Panc1 (cell line): ENCODE data around the gene CGREF1. TPM values are rescaled to one million over a fixed set of nuclear protein-coding genes. Genes with fewer than 3 reads are reported as not detected.

Experiments
- ATAC-seq: fragments of 200-7000 bp; cut with Tn5 transposase; 2 replicates; pipeline ENCODE4 v1.9.1; 2020; ENCODE audit warnings: mild to moderate bottlenecking, moderate library complexity
- BruUV-seq: library from RNA; stranded (reverse); fragments of 400-500 nt; replicated peaks from 2 replicates; lab custom pipeline; 2021; lab: Mats Ljungman, UMichigan
- CTCF ChIA-PET: fragments of 300-600 bp; sonication (Branson Sonifier 250); formaldehyde crosslinking; loops from one replicate; lab custom pipeline; 2022; ENCODE audit warnings: antibody characterized with exemption; lab: Charles Lee
- POLR2A ChIA-PET: fragments of 300-600 bp; sonication (Branson Sonifier 250); formaldehyde crosslinking; loops from one replicate; lab custom pipeline; 2022; ENCODE audit warnings: antibody characterized with exemption; lab: Charles Lee
- DNase-seq: peaks from one replicate; pipeline ENCODE4 v3.0.0-alpha.2; 2010; ENCODE audit warnings: low read depth, low spot score
- H3K27ac ChIP-seq: 2 replicates; pipeline ENCODE4 v1.5.1; 2011; ENCODE audit warnings: mild to moderate bottlenecking, low read length, inconsistent platforms
- H3K27me3 ChIP-seq: fragments of 200-500 bp; sonication (Bioruptor generic); 2 replicates; pipeline ENCODE4 v1.6.0; 2014; ENCODE audit warnings: low read length, inconsistent platforms; ENCODE audit not compliant: control insufficient read depth, insufficient read depth
- H3K36me3 ChIP-seq: fragments of 200-500 bp; sonication (Bioruptor generic); 2 replicates; pipeline ENCODE4 v1.5.1; 2014; ENCODE audit warnings: inconsistent platforms, mild to moderate bottlenecking, low read length, moderate library complexity; ENCODE audit not compliant: control insufficient read depth, insufficient read depth
- H3K4me1 ChIP-seq: 2 replicates; pipeline ENCODE4 v1.5.1; 2011; ENCODE audit warnings: inconsistent platforms, mild to moderate bottlenecking, low read length, moderate library complexity; ENCODE audit not compliant: control insufficient read depth, insufficient read depth
- H3K4me3 ChIP-seq, 2 experiments: 2 replicates each; pipeline ENCODE4 v1.5.1; 2011 to 2012; ENCODE audit warnings: low read depth in 2 of 2, low read length in 2 of 2, mild to moderate bottlenecking in 2 of 2, inconsistent platforms in 1 of 2, moderate library complexity in 1 of 2
- H3K9me3 ChIP-seq: fragments of 200-500 bp; sonication (Bioruptor generic); 2 replicates; pipeline ENCODE4 v1.5.1; 2014; ENCODE audit warnings: low read depth, mild to moderate bottlenecking, inconsistent platforms, low read length, moderate library complexity; ENCODE audit not compliant: control insufficient read depth, insufficient read depth
- POLR2AphosphoS5 ChIP-seq: IDR thresholded peaks from 2 replicates; pipeline ENCODE4 v1.6.1; 2012; ENCODE audit warnings: mild to moderate bottlenecking, low read depth, low read length, moderate library complexity
- SIN3A ChIP-seq: IDR thresholded peaks from 2 replicates; pipeline ENCODE4 v1.6.1; 2012; ENCODE audit warnings: low read depth, mild to moderate bottlenecking, low read length, moderate library complexity, borderline replicate concordance; ENCODE audit not compliant: insufficient read depth
- TCF7L2 ChIP-seq: IDR thresholded peaks from 2 replicates; pipeline ENCODE4 v1.6.1; 2011; ENCODE audit warnings: mild to moderate bottlenecking, low read depth, low read length, inconsistent platforms
- in situ Hi-C: cut with HindIII; loops from 2 replicates; pipeline ENCODE4 v1.10.0; 2016; ENCODE audit warnings: low sequenced_read_pairs, low pct_unique_long_range_greater_than_20kb
- intact Hi-C: fragments of 100-400 bp; cut with micrococcal nuclease; formaldehyde crosslinking; loops from one replicate; pipeline ENCODE4 v1.10.0; 2022; ENCODE audit not compliant: unreplicated experiment
- total RNA-seq: library from RNA; stranded (reverse); gene quantifications from one replicate; pipeline ENCODE4 v1.2.1, GENCODE V29; 2021; ENCODE audit not compliant: unreplicated experiment
- TF ChIP-seq, protein P1 (sequence below), 2 experiments: IDR thresholded peaks; 2 replicates each; pipeline ENCODE4 v1.6.1; 2011 to 2012; ENCODE audit warnings: low read depth in 2 of 2, control low read depth in 1 of 2, low read length in 1 of 2, mild to moderate bottlenecking in 1 of 2, moderate library complexity in 1 of 2; ENCODE audit not compliant: insufficient read depth in 1 of 2
- TF ChIP-seq, protein P2 (sequence below): fragments of 450-650 bp; IDR thresholded peaks from 2 replicates; pipeline ENCODE4 v1.5.1; 2017; ENCODE audit warnings: mild to moderate bottlenecking

Gene CGREF1
- total RNA-seq, 1 experiment from 2014 or later: 10.1 TPM

DNA sequence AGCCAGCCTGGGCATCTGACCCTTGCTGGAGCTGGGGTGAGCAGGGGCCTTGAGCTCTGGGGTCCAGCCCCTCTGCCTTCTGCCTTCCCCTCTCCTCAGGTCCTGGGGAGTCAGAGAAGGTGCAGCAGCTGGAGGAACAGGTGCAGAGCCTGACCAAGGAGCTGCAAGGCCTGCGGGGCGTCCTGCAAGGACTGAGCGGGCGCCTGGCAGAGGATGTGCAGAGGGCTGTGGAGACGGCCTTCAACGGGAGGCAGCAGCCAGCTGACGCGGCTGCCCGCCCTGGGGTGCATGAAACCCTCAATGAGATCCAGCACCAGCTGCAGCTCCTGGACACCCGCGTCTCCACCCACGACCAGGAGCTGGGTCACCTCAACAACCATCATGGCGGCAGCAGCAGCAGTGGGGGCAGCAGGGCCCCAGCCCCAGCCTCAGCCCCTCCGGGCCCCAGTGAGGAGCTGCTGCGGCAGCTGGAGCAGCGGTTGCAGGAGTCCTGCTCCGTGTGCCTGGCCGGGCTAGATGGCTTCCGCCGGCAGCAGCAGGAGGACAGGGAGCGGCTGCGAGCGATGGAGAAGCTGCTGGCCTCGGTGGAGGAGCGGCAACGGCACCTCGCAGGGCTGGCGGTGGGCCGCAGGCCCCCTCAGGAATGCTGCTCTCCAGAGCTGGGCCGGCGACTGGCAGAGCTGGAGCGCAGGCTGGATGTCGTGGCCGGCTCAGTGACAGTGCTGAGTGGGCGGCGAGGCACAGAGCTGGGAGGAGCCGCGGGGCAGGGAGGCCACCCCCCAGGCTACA lies 36.8 kb downstream of the CGREF1 start:
- H3K4me1 ChIP-seq: peaks cover 7% of the 10 kb centered on the region
- in situ Hi-C loops: no loop called here
- ATAC-seq (no peak), DNase-seq (no peak)
- intact Hi-C loops: loop anchor here (10.0 kb wide), 1 partner anchor 117 kb away; no protein-coding TSS in a partner anchor
- POLR2A ChIA-PET: no interaction called here
- peak overlapping the region; percentile 77; the same call in 1 of the 2 replicates for H3K27ac ChIP-seq
- no peaks in the 10 kb centered on the region for H3K27me3 ChIP-seq
- H3K9me3 ChIP-seq: no peaks in the 10 kb centered on the region
- TF ChIP-seq, protein P1, sequence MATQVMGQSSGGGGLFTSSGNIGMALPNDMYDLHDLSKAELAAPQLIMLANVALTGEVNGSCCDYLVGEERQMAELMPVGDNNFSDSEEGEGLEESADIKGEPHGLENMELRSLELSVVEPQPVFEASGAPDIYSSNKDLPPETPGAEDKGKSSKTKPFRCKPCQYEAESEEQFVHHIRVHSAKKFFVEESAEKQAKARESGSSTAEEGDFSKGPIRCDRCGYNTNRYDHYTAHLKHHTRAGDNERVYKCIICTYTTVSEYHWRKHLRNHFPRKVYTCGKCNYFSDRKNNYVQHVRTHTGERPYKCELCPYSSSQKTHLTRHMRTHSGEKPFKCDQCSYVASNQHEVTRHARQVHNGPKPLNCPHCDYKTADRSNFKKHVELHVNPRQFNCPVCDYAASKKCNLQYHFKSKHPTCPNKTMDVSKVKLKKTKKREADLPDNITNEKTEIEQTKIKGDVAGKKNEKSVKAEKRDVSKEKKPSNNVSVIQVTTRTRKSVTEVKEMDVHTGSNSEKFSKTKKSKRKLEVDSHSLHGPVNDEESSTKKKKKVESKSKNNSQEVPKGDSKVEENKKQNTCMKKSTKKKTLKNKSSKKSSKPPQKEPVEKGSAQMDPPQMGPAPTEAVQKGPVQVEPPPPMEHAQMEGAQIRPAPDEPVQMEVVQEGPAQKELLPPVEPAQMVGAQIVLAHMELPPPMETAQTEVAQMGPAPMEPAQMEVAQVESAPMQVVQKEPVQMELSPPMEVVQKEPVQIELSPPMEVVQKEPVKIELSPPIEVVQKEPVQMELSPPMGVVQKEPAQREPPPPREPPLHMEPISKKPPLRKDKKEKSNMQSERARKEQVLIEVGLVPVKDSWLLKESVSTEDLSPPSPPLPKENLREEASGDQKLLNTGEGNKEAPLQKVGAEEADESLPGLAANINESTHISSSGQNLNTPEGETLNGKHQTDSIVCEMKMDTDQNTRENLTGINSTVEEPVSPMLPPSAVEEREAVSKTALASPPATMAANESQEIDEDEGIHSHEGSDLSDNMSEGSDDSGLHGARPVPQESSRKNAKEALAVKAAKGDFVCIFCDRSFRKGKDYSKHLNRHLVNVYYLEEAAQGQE (IDR thresholded peaks at IDR 0.05; ENCODE audit: insufficient read depth in 1 of 2, low read depth in 2 of 2, low read length in 1 of 2): no peak
- TF ChIP-seq, protein P2, sequence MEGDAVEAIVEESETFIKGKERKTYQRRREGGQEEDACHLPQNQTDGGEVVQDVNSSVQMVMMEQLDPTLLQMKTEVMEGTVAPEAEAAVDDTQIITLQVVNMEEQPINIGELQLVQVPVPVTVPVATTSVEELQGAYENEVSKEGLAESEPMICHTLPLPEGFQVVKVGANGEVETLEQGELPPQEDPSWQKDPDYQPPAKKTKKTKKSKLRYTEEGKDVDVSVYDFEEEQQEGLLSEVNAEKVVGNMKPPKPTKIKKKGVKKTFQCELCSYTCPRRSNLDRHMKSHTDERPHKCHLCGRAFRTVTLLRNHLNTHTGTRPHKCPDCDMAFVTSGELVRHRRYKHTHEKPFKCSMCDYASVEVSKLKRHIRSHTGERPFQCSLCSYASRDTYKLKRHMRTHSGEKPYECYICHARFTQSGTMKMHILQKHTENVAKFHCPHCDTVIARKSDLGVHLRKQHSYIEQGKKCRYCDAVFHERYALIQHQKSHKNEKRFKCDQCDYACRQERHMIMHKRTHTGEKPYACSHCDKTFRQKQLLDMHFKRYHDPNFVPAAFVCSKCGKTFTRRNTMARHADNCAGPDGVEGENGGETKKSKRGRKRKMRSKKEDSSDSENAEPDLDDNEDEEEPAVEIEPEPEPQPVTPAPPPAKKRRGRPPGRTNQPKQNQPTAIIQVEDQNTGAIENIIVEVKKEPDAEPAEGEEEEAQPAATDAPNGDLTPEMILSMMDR: no peak
- TF ChIP-seq POLR2AphosphoS5: no peak
- no peak for TF ChIP-seq SIN3A
- TF ChIP-seq TCF7L2: no peak
- H3K4me3 ChIP-seq: no peak overlapping the region
- no TSS peak for BruUV-seq
- no peaks in the 10 kb centered on the region for H3K36me3 ChIP-seq
- CTCF ChIA-PET: interaction anchor here (0.6 kb wide), 2 partner anchors 12 to 36 kb away, joined by 3 to 4 read pairs; no protein-coding TSS in a partner anchor

DNA sequence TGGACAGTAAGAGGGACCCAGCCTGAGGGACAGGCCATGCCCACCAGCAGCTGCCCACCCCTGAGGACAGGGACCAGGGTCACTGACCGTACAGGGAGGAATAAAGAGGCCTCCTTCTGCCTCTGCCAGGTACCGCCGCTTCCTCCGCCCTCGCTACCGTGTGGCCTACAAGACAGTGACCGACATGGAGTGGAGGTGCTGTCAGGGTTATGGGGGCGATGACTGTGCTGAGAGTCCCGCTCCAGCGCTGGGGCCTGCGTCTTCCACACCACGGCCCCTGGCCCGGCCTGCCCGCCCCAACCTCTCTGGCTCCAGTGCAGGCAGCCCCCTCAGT lies 38.4 kb downstream of the CGREF1 start:
- POLR2A ChIA-PET: no interaction called here
- BruUV-seq: no TSS peak
- CTCF ChIA-PET: no interaction called here
- DNase-seq: no peak
- no peak for ATAC-seq
- no peaks in the 10 kb centered on the region for H3K27me3 ChIP-seq
- TF ChIP-seq, protein P1 (IDR thresholded peaks at IDR 0.05; ENCODE audit: insufficient read depth in 1 of 2, low read depth in 2 of 2, low read length in 1 of 2): no peak
- TF ChIP-seq TCF7L2 (no peak), SIN3A (no peak), POLR2AphosphoS5 (no peak)
- TF ChIP-seq, protein P2: no peak
- H3K36me3 ChIP-seq: no peaks in the 10 kb centered on the region
- H3K4me3 ChIP-seq: no peak overlapping the region; a peak in 1 of 4 replicates
- intact Hi-C loops: loop anchor here (10.0 kb wide), 1 partner anchor 116 kb away; no protein-coding TSS in a partner anchor
- H3K4me1 ChIP-seq: peaks cover 7% of the 10 kb centered on the region
- no peaks in the 10 kb centered on the region for H3K9me3 ChIP-seq
- H3K27ac ChIP-seq: no peak overlapping the region
- in situ Hi-C loops: no loop called here
